Astrocyte (in vitro differentiated cells and primary cell): Measurements from ENCODE around the gene FAM25G. TPM values are rescaled to one million over a fixed set of nuclear protein-coding genes. Genes with fewer than 3 reads are reported as not detected.
"Not testable (repeated sequence)": the region's sequence is repeated elsewhere in the genome, so short reads cannot be mapped to it uniquely, and the experiment has no call there.

ENCODE experiments used
- DNase-seq: peaks from one replicate; pipeline ENCODE4 v3.0.0-alpha.2; 2010; ENCODE audit warnings: low read depth
- FAIRE-seq: peaks from 2 replicates; lab custom pipeline; 2011; peaks lifted over from hg19 to GRCh38; lab: Jason Lieb, UNC
- H2AFZ ChIP-seq: 2 replicates; pipeline ENCODE4 v1.6.0; 2012; ENCODE audit warnings: low read depth, low read length, inconsistent platforms
- H3K27ac ChIP-seq: 2 replicates; pipeline ENCODE4 v1.5.1; 2011; ENCODE audit warnings: low read depth, low read length, inconsistent platforms
- H3K27me3 ChIP-seq: 2 replicates; pipeline ENCODE4 v1.6.0; 2011; ENCODE audit warnings: low read length, inconsistent platforms; ENCODE audit not compliant: insufficient read depth
- H3K36me3 ChIP-seq: 2 replicates; pipeline ENCODE4 v1.5.1; 2011; ENCODE audit warnings: low read length, inconsistent platforms; ENCODE audit not compliant: insufficient read depth
- H3K4me1 ChIP-seq: 2 replicates; pipeline ENCODE4 v1.5.1; 2011; ENCODE audit warnings: low read length, inconsistent platforms; ENCODE audit not compliant: insufficient read depth
- H3K4me2 ChIP-seq: 2 replicates; pipeline ENCODE4 v1.6.0; 2012; ENCODE audit warnings: low read length, inconsistent platforms
- H3K4me3 ChIP-seq: 2 replicates; pipeline ENCODE4 v1.5.1; 2011; ENCODE audit warnings: low read depth, mild to moderate bottlenecking, low read length, inconsistent platforms; ENCODE audit not compliant: insufficient read depth
- H3K79me2 ChIP-seq: 2 replicates; pipeline ENCODE4 v1.6.0; 2012; ENCODE audit warnings: mild to moderate bottlenecking, low read length, inconsistent platforms; ENCODE audit not compliant: insufficient read depth
- H3K9ac ChIP-seq: 2 replicates; pipeline ENCODE4 v1.6.0; 2012; ENCODE audit warnings: mild to moderate bottlenecking, low read length, inconsistent platforms
- H3K9me3 ChIP-seq: 2 replicates; pipeline ENCODE4 v1.5.1; 2012; ENCODE audit warnings: low read depth, mild to moderate bottlenecking, low read length, inconsistent platforms; ENCODE audit not compliant: insufficient read depth
- H4K20me1 ChIP-seq: 2 replicates; pipeline ENCODE4 v1.6.0; 2012; ENCODE audit warnings: low read length, inconsistent platforms; ENCODE audit not compliant: insufficient read depth
- H3K27ac Mint-ChIP-seq: one replicate; pipeline ENCODE4 v1.8.0; 2021; ENCODE audit warnings: mild to moderate bottlenecking, mixed read lengths; ENCODE audit not compliant: unreplicated experiment
- H3K27me3 Mint-ChIP-seq: one replicate; pipeline ENCODE4 v1.8.0; 2021; ENCODE audit warnings: low read depth, mixed read lengths; ENCODE audit not compliant: unreplicated experiment
- H3K36me3 Mint-ChIP-seq: one replicate; pipeline ENCODE4 v1.8.0; 2021; ENCODE audit warnings: low read depth, mixed read lengths; ENCODE audit not compliant: unreplicated experiment
- H3K4me1 Mint-ChIP-seq: one replicate; pipeline ENCODE4 v1.8.0; 2021; ENCODE audit warnings: low read depth, mixed read lengths; ENCODE audit not compliant: unreplicated experiment
- H3K4me3 Mint-ChIP-seq: one replicate; pipeline ENCODE4 v1.8.0; 2021; ENCODE audit warnings: mild to moderate bottlenecking, moderate library complexity, mixed read lengths; ENCODE audit not compliant: unreplicated experiment
- H3K9me3 Mint-ChIP-seq: one replicate; pipeline ENCODE4 v1.8.0; 2021; ENCODE audit warnings: mild to moderate bottlenecking, mixed read lengths; ENCODE audit not compliant: unreplicated experiment
- total RNA-seq: library from RNA; stranded (reverse); gene quantifications from 2 replicates; pipeline ENCODE4 v1.2.1, GENCODE V29; 2021

FAM25G gene
- total RNA-seq, 1 donor from 2014 or later: not detected

DNA sequence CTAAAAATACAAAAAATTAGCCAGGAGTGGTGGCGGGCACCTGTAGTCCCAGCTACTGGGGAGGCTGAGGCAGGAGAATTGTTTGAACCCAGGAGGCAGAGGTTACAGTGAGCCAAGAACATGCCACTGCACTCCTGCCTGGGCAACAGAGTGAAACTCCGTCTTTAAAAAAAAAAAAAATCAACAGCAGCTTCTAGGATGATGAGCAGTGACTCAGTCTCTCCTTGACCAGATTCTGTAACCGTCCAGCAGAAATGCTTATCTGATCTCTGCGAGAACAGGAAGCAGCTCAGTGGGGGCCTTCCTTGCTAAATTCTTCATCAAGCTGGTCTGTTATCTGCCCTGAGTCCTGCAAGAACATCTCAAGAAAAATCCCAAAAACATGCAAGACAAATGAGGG is 5.6 kb downstream of the FAM25G start:
- not testable (repeated sequence) for H3K36me3 Mint-ChIP-seq, H3K4me1 Mint-ChIP-seq, H3K4me3 ChIP-seq, H3K79me2 ChIP-seq, H2AFZ ChIP-seq, H3K27ac ChIP-seq, H3K4me1 ChIP-seq, FAIRE-seq, H3K9ac ChIP-seq, H3K9me3 Mint-ChIP-seq, H3K4me3 Mint-ChIP-seq, H3K4me2 ChIP-seq, H3K36me3 ChIP-seq, H3K27me3 Mint-ChIP-seq, H3K27ac Mint-ChIP-seq, H3K9me3 ChIP-seq, H3K27me3 ChIP-seq, H4K20me1 ChIP-seq
- DNase-seq: peak; percentile 61

GRCh38 chr10:47484786-47485185 is 6.7 kb downstream of the FAM25G start:
- not testable (repeated sequence) for DNase-seq, H3K4me1 Mint-ChIP-seq, H3K4me2 ChIP-seq, H3K79me2 ChIP-seq, H3K4me3 Mint-ChIP-seq, H3K4me1 ChIP-seq, H3K27ac ChIP-seq, H3K36me3 Mint-ChIP-seq, H3K9me3 Mint-ChIP-seq, H3K4me3 ChIP-seq, H3K27me3 Mint-ChIP-seq, H3K9me3 ChIP-seq, H3K27me3 ChIP-seq, H3K9ac ChIP-seq, H4K20me1 ChIP-seq, H3K36me3 ChIP-seq, FAIRE-seq, H3K27ac Mint-ChIP-seq, H2AFZ ChIP-seq

GRCh38 chr10:47483923-47484322 is 7.6 kb downstream of the FAM25G start, which contains the start of gene ANXA8:
TSS of gene ANXA8 (minus strand) at chr10:47484115. CDS start at chr10:47483933, 182 bp downstream.
- not testable (repeated sequence) for H3K4me3 ChIP-seq, H3K27ac Mint-ChIP-seq, H3K36me3 Mint-ChIP-seq, H3K4me1 ChIP-seq, H3K9me3 Mint-ChIP-seq, H3K4me3 Mint-ChIP-seq, H3K79me2 ChIP-seq, H3K9me3 ChIP-seq, H2AFZ ChIP-seq, H3K9ac ChIP-seq, H3K36me3 ChIP-seq, H3K27me3 ChIP-seq, DNase-seq, H3K27ac ChIP-seq, FAIRE-seq, H4K20me1 ChIP-seq, H3K27me3 Mint-ChIP-seq, H3K4me2 ChIP-seq, H3K4me1 Mint-ChIP-seq

DNA sequence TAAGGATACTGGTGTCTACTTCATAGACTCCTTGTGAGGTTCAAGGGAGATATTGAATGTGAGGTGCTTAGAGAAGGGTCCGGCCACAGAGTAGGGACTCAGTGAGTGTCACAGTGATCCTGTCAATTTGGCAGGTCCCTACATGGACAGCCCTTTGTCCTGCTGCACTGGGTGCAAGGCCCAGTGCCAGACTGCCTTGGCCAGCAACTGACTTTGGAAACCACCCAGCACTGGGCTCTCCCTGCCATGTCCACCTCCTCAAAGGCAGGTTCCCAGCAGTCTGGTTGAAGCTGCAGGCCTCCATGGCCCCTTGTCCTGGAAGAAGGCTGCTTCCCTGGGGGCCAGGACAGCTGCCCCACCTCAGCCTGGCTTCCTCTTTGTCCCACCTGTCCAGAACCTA is 9.1 kb downstream of the FAM25G start:
- not testable (repeated sequence) for H3K9me3 Mint-ChIP-seq, H3K36me3 Mint-ChIP-seq, FAIRE-seq

DNA sequence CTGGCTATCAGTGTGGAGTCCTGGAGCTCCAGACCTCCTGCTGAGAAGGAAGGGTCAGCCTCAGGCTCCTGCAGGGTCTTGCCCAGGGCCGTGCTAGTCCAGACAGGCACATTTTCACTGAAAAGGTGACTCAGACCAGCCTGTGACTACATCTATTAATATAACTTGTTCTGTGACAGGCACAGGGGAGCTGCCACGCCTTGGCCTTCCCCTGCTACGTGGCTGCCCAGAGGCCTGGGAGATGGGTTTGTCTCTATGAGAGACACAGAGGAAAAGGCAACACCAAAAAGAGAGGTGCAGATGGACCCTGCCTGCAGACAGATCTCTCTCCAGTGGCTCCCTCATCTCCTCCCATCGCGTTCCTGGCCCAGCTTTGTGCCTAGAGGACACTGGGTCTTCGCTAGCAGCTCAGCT is 9.7 kb downstream of the FAM25G start:
- not testable (repeated sequence) for H2AFZ ChIP-seq, H3K79me2 ChIP-seq, H3K9ac ChIP-seq, H3K4me1 Mint-ChIP-seq, H3K27ac Mint-ChIP-seq, H4K20me1 ChIP-seq, H3K9me3 Mint-ChIP-seq, FAIRE-seq, H3K4me3 Mint-ChIP-seq, H3K9me3 ChIP-seq, H3K36me3 ChIP-seq, H3K4me3 ChIP-seq, DNase-seq, H3K27me3 ChIP-seq, H3K27me3 Mint-ChIP-seq, H3K4me1 ChIP-seq, H3K36me3 Mint-ChIP-seq, H3K4me2 ChIP-seq
- peak overlapping the region; percentile 71 for H3K27ac ChIP-seq

More for the DNA sequence above, 9.1 kb downstream of the FAM25G start:
- not testable (repeated sequence) for H3K27me3 ChIP-seq, H3K27me3 Mint-ChIP-seq, H3K4me3 ChIP-seq, H3K27ac Mint-ChIP-seq, H3K4me2 ChIP-seq, H3K9ac ChIP-seq, H3K4me3 Mint-ChIP-seq, DNase-seq, H3K9me3 ChIP-seq, H2AFZ ChIP-seq, H3K36me3 ChIP-seq, H3K4me1 Mint-ChIP-seq, H3K79me2 ChIP-seq, H4K20me1 ChIP-seq, H3K4me1 ChIP-seq, H3K27ac ChIP-seq

- not testable (repeated sequence) for H2AFZ ChIP-seq, H3K9me3 Mint-ChIP-seq, H4K20me1 ChIP-seq, H3K36me3 Mint-ChIP-seq, H3K27ac Mint-ChIP-seq, H3K27me3 ChIP-seq, H3K4me3 ChIP-seq, H3K9ac ChIP-seq, H3K4me3 Mint-ChIP-seq, H3K4me1 Mint-ChIP-seq, H3K4me2 ChIP-seq, H3K27me3 Mint-ChIP-seq, H3K4me1 ChIP-seq, H3K9me3 ChIP-seq, H3K27ac ChIP-seq, H3K36me3 ChIP-seq, H3K79me2 ChIP-seq, FAIRE-seq
- peak; percentile 84 for DNase-seq
Observed at GRCh38 chr10:47481182-47481766, 10.2 kb downstream of the FAM25G start.
